Measurements from ENCODE around the gene FTCD.
"Not testable (repeated sequence)": the region's sequence is repeated elsewhere in the genome, so short reads cannot be mapped to it uniquely, and the experiment has no call there.

Gene FTCD

GRCh38 chr21:46188226-46189212 lies 33.1 kb upstream of the FTCD start:
- no peak overlapping the region for H3K4me3 ChIP-seq (ENCODE audit: low read depth, low read length)

- H3K4me3 ChIP-seq (ENCODE audit: low read depth, low read length) = no peak overlapping the region
These were observed 32.4 kb upstream of the FTCD start for GRCh38 chr21:46187814-46188213.

GRCh38 chr21:46187261-46187660 lies 31.9 kb upstream of the FTCD start:
- no peak overlapping the region for H3K4me3 ChIP-seq (ENCODE audit: low read depth, low read length)

GRCh38 chr21:46185716-46186115 lies 30.3 kb upstream of the FTCD start:
- H3K4me3 ChIP-seq (ENCODE audit: low read depth, low read length) = no peak overlapping the region

- H3K4me3 ChIP-seq (ENCODE audit: low read depth, low read length) = peak overlapping the region; percentile 42
These were observed 29.5 kb upstream of the FTCD start for GRCh38 chr21:46184625-46185555.

GRCh38 chr21:46183910-46184624 lies 28.7 kb upstream of the FTCD start, which contains the start of gene SPATC1L:
Gene SPATC1L, minus strand, starts transcription at chr21:46184459. Its CDS starts 1,643 bp downstream, at chr21:46182816.
- peak within 1 kb of the TSS; percentile 73 for H3K4me3 ChIP-seq (ENCODE audit: low read depth, low read length)

GRCh38 chr21:46183337-46183909 lies 28.0 kb upstream of the FTCD start:
- not testable (repeated sequence) for H3K4me3 ChIP-seq (ENCODE audit: low read depth, low read length)

GRCh38 chr21:46182548-46183336 lies 27.4 kb upstream of the FTCD start:
- no peak overlapping the region for H3K4me3 ChIP-seq (ENCODE audit: low read depth, low read length)

- no peak overlapping the region for H3K4me3 ChIP-seq (ENCODE audit: low read depth, low read length)
These were observed 26.7 kb upstream of the FTCD start for GRCh38 chr21:46181953-46182547.

- H3K4me3 ChIP-seq (ENCODE audit: low read depth, low read length) = no peak overlapping the region
These were observed 26.1 kb upstream of the FTCD start for GRCh38 chr21:46181436-46181835.

- no peak overlapping the region for H3K4me3 ChIP-seq (ENCODE audit: low read depth, low read length)
These were observed 25.5 kb upstream of the FTCD start for GRCh38 chr21:46180778-46181391.

- no peak overlapping the region for H3K4me3 ChIP-seq (ENCODE audit: low read depth, low read length)
These were observed 24.8 kb upstream of the FTCD start for GRCh38 chr21:46180079-46180722.

GRCh38 chr21:46179708-46180078 lies 24.3 kb upstream of the FTCD start:
- H3K4me3 ChIP-seq (ENCODE audit: low read depth, low read length) = no peak overlapping the region

- H3K4me3 ChIP-seq (ENCODE audit: low read depth, low read length) = no peak overlapping the region
These were observed 23.6 kb upstream of the FTCD start for GRCh38 chr21:46178961-46179360.

GRCh38 chr21:46176443-46177129 lies 21.2 kb upstream of the FTCD start:
- H3K4me3 ChIP-seq (ENCODE audit: low read depth, low read length) = not testable (repeated sequence)

- H3K4me3 ChIP-seq (ENCODE audit: low read depth, low read length) = no peak overlapping the region
These were observed 18.2 kb upstream of the FTCD start for GRCh38 chr21:46173573-46173972.

- no peak overlapping the region for H3K4me3 ChIP-seq (ENCODE audit: low read depth, low read length)
These were observed 17.6 kb upstream of the FTCD start for GRCh38 chr21:46172863-46173528.

All from iPS-11a (cell line).